ENCODE measurements around the gene ADCY10.
"Not testable (repeated sequence)": the region's sequence is repeated elsewhere in the genome, so short reads cannot be mapped to it uniquely, and the experiment has no call there.

Gene ADCY10

DNA sequence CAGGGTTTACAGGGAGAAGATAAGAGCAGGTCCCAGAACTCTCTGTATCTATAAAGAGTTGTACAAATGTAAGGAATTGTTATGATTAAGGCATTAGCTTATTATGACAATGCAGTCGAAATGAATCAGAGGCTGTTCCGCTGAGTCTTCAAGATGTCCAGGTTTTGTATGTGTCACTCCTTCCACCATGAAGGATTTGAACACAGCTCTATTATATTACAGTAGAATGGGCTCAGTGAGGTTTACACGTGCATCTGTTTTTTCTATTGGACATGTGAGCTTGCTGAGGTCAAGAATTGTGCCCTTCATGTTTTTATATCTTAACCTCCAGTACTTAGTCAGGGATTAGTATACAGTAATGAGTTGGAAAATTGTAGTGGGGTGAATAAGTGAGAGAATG is 105.8 kb downstream of the ADCY10 start:
- no peak for FAIRE-seq

GRCh38 chr1:167806676-167807075 is 107.3 kb downstream of the ADCY10 start:
- FAIRE-seq = not testable (repeated sequence)

DNA sequence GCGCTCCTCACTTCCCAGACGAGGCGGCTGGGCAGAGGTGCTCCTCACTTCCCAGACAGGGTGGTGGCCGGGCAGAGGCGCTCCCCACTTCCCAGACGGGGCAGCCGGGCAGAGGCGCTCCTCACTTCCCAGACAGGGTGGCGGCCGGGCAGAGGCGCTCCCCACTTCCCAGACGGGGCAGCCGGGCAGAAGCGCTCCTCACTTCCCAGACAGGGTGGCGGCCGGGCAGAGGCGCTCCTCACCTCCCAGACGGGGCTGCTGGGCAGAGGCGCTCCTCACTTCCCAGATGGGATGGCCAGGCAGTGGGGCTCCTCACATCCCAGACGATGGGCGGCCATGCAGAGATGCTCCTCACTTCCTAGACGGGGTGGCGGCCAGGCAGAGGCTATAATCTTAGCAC is 107.7 kb downstream of the ADCY10 start:
- FAIRE-seq = not testable (repeated sequence)

DNA sequence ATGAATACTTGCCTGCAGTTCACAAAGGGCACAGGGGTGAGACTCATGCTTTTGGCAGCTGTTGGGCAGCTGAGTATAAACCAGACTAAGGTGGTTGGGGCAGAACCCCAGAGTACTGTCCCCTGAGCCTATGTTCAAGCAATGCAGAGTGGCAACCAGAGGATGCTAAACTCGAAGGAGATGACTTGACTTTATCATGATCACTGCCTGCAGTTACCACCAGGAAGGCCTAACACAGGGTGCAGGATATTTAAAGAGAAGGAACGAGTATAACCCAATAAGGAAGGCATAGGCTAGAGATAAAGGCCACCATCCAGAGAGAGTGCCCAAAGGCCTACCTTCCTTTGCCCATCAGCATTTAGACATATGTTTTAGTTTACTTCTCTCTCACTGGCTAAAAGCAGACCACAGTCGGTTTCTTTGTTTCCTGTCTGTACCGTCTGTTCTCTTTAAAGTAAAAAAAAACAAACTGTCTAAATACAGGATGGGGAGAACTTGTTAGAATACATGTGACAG is 108.8 kb downstream of the ADCY10 start:
- FAIRE-seq = no peak

DNA sequence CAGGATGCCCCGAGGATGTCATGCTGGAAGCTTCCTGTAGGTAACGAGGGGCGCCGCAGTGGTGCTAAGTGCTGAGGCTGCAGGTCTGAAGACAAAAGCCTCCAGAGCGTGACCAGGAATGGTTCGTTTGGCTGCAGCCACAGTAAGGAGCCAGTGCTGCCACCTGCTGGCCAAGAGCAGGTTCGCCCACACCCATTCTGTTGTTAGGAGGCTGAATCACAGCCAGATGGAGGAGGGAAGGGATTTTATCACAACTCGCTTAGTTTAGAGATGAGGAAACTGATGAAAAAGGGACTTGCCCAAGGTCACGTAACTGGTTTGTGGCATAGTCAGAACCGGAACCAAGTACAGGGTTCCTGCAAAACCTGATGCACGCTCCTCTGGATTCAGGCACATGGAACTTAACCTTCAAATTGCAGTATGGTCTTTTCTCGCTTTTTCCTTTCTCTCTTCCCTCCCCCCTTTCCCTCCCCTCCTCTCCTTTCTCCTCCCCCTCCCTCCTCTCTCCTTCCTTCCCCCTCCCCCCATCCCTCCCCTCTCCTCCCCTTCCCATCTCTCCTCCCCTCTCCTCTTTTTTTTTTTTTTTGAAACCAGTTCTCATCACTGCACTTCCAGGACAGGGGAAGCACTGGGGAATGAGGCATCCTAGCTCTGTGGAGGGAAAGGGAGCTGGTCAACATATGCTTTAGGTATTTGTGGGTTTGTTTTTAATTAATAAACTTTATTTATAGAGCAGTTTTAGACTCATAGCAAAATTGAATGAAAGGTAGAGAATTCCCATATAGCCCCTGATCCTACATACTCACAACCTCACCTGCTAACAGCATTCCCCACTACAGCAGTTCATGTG is 110.4 kb downstream of the ADCY10 start:
- peak; percentile 93 for FAIRE-seq

- FAIRE-seq = no peak
Measured at GRCh38 chr1:167802235-167802634, 111.7 kb downstream of the ADCY10 start.

GRCh38 chr1:167800251-167800650 is 113.7 kb downstream of the ADCY10 start:
- FAIRE-seq = no peak

GRCh38 chr1:167799747-167800146 is 114.2 kb downstream of the ADCY10 start:
- FAIRE-seq = no peak

- no peak for FAIRE-seq
Measured at GRCh38 chr1:167798952-167799351, 115.0 kb downstream of the ADCY10 start.

- FAIRE-seq = no peak
Measured at GRCh38 chr1:167797015-167797414, 116.9 kb downstream of the ADCY10 start.

DNA sequence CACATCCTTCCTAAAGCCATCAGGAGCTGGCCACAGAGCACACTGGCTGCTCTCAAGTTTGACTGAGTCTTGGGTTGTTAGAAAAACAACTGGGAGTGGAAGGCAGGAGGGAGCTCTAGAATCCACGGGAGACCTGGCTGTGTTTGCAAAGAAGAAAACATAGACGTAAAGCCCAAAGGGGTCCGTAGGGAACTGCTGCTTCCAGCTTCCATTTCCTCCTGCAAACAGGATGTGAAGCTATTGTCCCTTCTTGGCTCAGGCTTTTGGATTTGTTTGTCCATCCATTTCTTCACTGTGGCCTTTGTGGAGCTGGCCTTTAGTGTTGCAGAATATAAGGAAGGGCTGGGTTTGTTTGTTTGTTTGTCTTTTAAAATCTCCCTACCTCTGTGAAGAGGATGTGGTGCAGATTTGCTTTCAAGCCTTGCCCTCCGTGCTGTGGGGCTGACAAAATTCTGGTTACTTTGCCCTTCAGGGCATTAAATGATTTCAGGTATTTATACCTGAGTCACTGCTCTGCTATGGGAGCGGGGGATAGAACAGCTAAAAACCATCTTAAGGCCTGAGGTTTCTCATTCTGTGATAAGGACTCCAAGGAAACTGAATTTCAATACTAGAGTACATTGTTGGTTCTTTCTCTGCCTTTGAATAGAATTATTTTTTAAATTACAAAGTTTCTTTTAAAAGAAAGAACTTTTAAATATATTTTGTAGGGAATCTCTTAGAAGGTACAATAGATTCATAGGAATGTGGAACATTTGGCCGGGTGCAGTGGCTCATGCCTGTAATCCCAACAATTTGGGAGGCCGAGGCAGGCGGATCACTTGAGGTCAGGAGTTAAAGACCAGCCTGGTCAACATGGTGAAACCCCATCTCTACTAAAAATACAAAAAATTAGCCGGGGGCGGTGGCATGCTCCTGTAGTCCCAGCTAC is 117.9 kb downstream of the ADCY10 start:
- no peak for FAIRE-seq

- FAIRE-seq = no peak
Measured at GRCh38 chr1:167794043-167794442, 119.9 kb downstream of the ADCY10 start.

DNA sequence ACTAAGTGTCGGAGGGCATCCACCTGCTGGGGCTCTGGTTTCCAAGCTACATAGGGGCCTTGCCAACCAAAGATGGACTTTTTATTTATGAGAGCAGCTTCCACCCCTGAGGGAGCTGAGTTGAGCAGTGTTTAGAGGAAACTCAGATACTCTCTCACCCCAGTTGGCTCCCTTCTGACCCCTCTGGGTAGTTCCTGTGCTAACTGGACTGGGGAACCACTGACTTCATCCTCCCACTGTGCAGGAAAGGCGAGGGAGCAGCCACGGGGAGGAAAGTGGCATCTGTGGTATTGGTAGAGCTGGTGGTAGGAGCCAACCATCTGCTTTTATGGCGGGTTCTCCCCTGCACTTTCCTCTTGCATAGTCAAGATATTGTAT is 121.8 kb downstream of the ADCY10 start:
- FAIRE-seq = no peak

- FAIRE-seq = no peak
Measured at GRCh38 chr1:167791281-167792187, 122.4 kb downstream of the ADCY10 start.

GRCh38 chr1:167790117-167790516 is 123.8 kb downstream of the ADCY10 start:
- FAIRE-seq = no peak

DNA sequence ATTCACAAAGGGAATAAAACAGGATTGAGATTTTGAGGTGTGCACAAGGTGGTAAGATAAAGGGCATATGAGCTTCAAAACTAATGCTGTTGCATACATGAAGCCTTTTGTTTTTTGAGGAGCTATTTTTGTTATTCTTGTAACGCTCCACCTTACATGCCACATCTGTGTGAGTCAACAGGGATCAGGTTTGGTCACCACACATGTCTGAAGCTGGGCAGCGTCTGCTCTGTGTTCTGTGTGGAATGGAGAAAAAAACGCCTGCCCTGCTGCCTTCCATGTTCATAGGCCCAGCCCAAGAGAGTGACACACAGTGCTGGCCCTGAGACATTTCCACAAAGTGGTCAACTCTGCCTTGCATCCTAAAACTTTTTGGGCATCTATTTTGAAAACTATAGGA is 124.4 kb downstream of the ADCY10 start:
- FAIRE-seq = no peak

- FAIRE-seq = no peak
Measured at GRCh38 chr1:167786502-167786901, 127.4 kb downstream of the ADCY10 start.

DNA sequence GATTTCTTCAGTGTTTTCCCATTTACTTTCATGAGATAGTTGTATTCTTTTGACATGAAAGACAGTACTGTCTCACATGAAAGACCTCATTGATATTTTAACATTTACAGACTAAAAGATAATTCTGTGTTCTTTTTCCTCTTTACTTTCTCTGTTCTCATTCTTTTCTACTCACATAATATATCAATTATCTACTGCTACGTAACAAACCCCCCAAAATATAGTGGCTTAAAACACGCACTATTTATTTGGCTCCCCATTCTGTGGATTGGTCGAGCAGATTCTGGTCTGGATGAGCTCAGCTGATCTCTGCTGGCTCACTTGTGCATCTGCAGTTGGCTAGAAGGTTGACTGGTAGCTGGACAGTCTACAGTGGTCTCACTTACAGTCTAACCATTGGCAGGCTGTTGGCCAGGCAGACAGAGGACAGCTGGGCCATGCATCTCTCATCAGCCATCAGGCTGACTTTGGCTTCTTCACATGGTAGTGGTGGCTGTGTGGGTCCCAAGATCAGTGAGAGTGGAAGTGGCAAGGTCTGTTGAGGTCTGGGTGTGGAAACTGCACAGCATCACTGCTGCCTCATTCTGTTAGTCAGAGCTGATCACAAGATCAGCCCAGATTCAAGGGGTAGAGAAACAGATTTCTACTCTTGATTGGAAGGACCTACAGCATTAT is 128.9 kb downstream of the ADCY10 start:
- FAIRE-seq = no peak

DNA sequence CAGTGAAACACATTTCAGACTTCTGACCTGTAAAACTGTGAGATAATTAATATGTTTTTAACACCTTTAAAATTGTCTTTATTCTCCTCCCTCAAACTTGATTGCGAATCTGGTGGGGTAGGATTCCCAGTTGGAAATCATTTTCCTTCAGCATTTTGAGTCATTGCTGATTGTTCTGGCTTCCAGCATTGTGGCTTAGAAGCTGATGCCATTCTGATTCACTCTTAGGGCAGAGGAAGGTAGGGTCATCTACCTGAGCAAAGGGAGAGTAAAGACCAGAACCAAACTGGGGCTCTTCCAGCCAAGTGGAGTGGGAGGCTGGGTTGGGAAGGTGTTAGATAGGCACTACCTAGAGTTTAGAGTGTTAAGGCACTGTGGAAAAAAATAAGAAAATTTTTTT is 131.0 kb downstream of the ADCY10 start:
- FAIRE-seq = no peak

GRCh38 chr1:167781558-167781957 is 132.4 kb downstream of the ADCY10 start:
- no peak for FAIRE-seq

DNA sequence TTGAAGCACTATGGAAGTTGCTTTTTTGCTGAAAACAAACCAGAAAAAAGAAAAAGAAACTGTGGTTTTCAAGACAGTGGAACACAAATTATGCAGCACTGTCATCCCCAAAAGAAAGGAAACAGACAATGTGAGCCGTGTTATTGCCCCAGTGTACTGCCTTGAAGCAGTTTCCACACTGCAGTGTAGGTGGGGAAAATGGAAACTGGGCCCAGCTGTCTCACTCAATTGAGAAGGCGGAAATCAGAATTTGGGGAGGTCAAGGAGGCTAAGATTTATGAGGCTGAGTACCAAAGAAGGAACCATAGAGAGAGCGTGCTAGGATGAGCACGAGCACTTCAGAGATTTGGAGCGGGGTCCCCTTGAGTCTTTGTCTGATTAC is 136.7 kb downstream of the ADCY10 start:
- FAIRE-seq = no peak

All from TTC549 (cell line).